Liver (tissue), 9 donors: Measurements from ENCODE around the gene HDAC8. TPM values are rescaled to one million over a fixed set of nuclear protein-coding genes. Genes with fewer than 3 reads are reported as not detected.

Source experiments
- DNase-seq: peaks from one replicate; pipeline ENCODE4 v3.0.0-alpha.2; 2017; ENCODE audit warnings: low spot score
- H3K27ac ChIP-seq, 2 donors: one replicate each; pipeline ENCODE4 v1.7.0; 2013; ENCODE audit warnings: inconsistent platforms in 2 of 2, low read length in 2 of 2, control low read depth in 1 of 2, low read depth in 1 of 2, mild to moderate bottlenecking in 1 of 2
- H3K27me3 ChIP-seq, 4 donors: one replicate each; pipeline versions ENCODE4 v1.6.1 to v1.7.0; 2013; ENCODE audit warnings: low read length in 3 of 4, inconsistent platforms in 1 of 4, mild to moderate bottlenecking in 1 of 4, moderate library complexity in 1 of 4; ENCODE audit not compliant: control insufficient read depth in 4 of 4, insufficient read depth in 4 of 4
- H3K36me3 ChIP-seq, 4 donors: one replicate each; pipeline versions ENCODE4 v1.6.1 to v1.7.0; 2013; ENCODE audit warnings: low read length in 3 of 4, mild to moderate bottlenecking in 3 of 4, low read depth in 1 of 4, moderate library complexity in 1 of 4; ENCODE audit not compliant: control insufficient read depth in 4 of 4, insufficient read depth in 3 of 4
- H3K4me1 ChIP-seq, 4 donors: one replicate each; pipeline versions ENCODE4 v1.6.1 to v1.7.0; 2013; ENCODE audit warnings: low read length in 3 of 4, mild to moderate bottlenecking in 3 of 4, moderate library complexity in 1 of 4; ENCODE audit not compliant: control insufficient read depth in 4 of 4, insufficient read depth in 4 of 4
- H3K4me3 ChIP-seq, 3 donors: one replicate each; pipeline versions ENCODE4 v1.6.1 to v1.7.0; 2013; ENCODE audit warnings: low read length in 3 of 3, control low read depth in 1 of 3, low read depth in 1 of 3, mild to moderate bottlenecking in 1 of 3
- H3K9ac ChIP-seq, 2 donors: one replicate each; pipeline ENCODE4 v1.7.0; 2013; ENCODE audit warnings: low read length in 2 of 2, mild to moderate bottlenecking in 2 of 2, moderate library complexity in 2 of 2, control low read depth in 1 of 2, low read depth in 1 of 2
- H3K9me3 ChIP-seq, 4 donors: one replicate each; pipeline versions ENCODE4 v1.6.1 to v1.7.0; 2013; ENCODE audit warnings: low read length in 3 of 4; ENCODE audit not compliant: control insufficient read depth in 4 of 4
- CTCF ChIP-seq: fragments of 150-350 bp; IDR thresholded peaks from 2 replicates; pipeline ENCODE4 v1.5.1; 2017; ENCODE audit warnings: improper control_type of control experiment, low read depth, low read length; ENCODE audit not compliant: missing input control
- EGR1 ChIP-seq, 2 donors: IDR thresholded peaks; 2 replicates each; pipeline ENCODE4 v1.6.1; 2016 to 2018; ENCODE audit warnings: antibody characterized with exemption in 2 of 2, low read depth in 2 of 2
- FOXA1 ChIP-seq: IDR thresholded peaks from 2 replicates; pipeline ENCODE4 v1.6.1; 2016; ENCODE audit warnings: antibody characterized with exemption
- FOXA2 ChIP-seq: IDR thresholded peaks from 2 replicates; pipeline ENCODE4 v1.6.1; 2016; ENCODE audit warnings: antibody characterized with exemption
- GABPA ChIP-seq, 2 donors: IDR thresholded peaks in 1 of 2; conservative IDR thresholded peaks in 1 of 2; 2 replicates each; pipeline ENCODE4 v1.6.1; 2016; ENCODE audit warnings: antibody characterized with exemption in 2 of 2, mild to moderate bottlenecking in 1 of 2, moderate library complexity in 1 of 2
- HNF4A ChIP-seq, 2 donors: conservative IDR thresholded peaks; 2 replicates each; pipeline ENCODE4 v1.6.1; 2016; ENCODE audit warnings: antibody characterized with exemption in 2 of 2, mild to moderate bottlenecking in 2 of 2
- HNF4G ChIP-seq: IDR thresholded peaks from 2 replicates; pipeline ENCODE4 v1.6.1; 2016; ENCODE audit warnings: antibody characterized with exemption
- JUND ChIP-seq, 2 donors: IDR thresholded peaks; 2 replicates each; pipeline ENCODE4 v1.6.1; 2016; ENCODE audit warnings: antibody characterized with exemption in 2 of 2
- MAX ChIP-seq: IDR thresholded peaks from 2 replicates; pipeline ENCODE4 v1.6.1; 2016; ENCODE audit warnings: antibody characterized with exemption
- NR2F2 ChIP-seq: IDR thresholded peaks from 2 replicates; pipeline ENCODE4 v1.6.1; 2016; ENCODE audit warnings: antibody characterized with exemption
- RAD21 ChIP-seq, 2 donors: IDR thresholded peaks; 2 replicates each; pipeline ENCODE4 v1.6.1; 2016; ENCODE audit warnings: antibody characterized with exemption in 2 of 2, mild to moderate bottlenecking in 2 of 2
- REST ChIP-seq: IDR thresholded peaks from 2 replicates; pipeline ENCODE4 v1.6.1; 2016; ENCODE audit warnings: antibody characterized with exemption, mild to moderate bottlenecking
- RXRA ChIP-seq, 2 donors: IDR thresholded peaks; 2 replicates each; pipeline ENCODE4 v1.6.1; 2017 to 2018; ENCODE audit warnings: antibody characterized with exemption in 2 of 2, mild to moderate bottlenecking in 1 of 2
- SP1 ChIP-seq: IDR thresholded peaks from 2 replicates; pipeline ENCODE4 v1.6.1; 2018; ENCODE audit warnings: antibody characterized with exemption, mild to moderate bottlenecking
- TAF1 ChIP-seq: conservative IDR thresholded peaks from 2 replicates; pipeline ENCODE4 v1.6.1; 2016; ENCODE audit warnings: antibody characterized with exemption, mild to moderate bottlenecking
- ZBTB33 ChIP-seq: IDR thresholded peaks from 2 replicates; pipeline ENCODE4 v1.6.1; 2016; ENCODE audit warnings: antibody characterized with exemption
- WGBS: extraction: QIAGEN DNeasy Blood & Tissue Kit; methylation state at CpG from one replicate; pipeline ENCODE4 v1.1.7; 2013; 5-methylcytosine and 5-hydroxymethylcytosine counted together
- polyA plus RNA-seq, 2 donors: library from polyadenylated mRNA; stranded (reverse) in 1 of 2; unstranded in 1 of 2; fragments of 200-250 nt in 1 of 2; fragments of >200 nt in 1 of 2; fragmentation: Nextera tagmentation in 1 of 2; extraction: Ambion mirVana in 1 of 2; gene quantifications; one replicate each; pipeline versions ENCODE4 v1.2.1 to v1.2.3, GENCODE V29; 2013 to 2015
- total RNA-seq, 2 donors: library from RNA; depleted of rRNA; stranded (reverse); fragments of >200 nt; gene quantifications; one replicate each; pipeline ENCODE4 v1.2.3, GENCODE V29; 2014
- donor health status: healthy.
- donor health status: healthy.
- donor health status: healthy.
- donor health status: healthy.
- donor health status: healthy.

The HDAC8 gene
- total and polyA plus RNA-seq, 4 donors = 11.1 to 30.4 (median 14.0) TPM

GRCh38 chrX:72314881-72315280, 257.8 kb downstream of the HDAC8 start (continued):
- TF ChIP-seq REST (no peak), RAD21 (IDR thresholded peaks at IDR 0.05) (no peak)

GRCh38 chrX:72313707-72314641, 258.7 kb downstream of the HDAC8 start:
- H3K27me3 ChIP-seq = peaks cover 0 to 3% (median 0%) of the 10 kb centered on the region in 4 donors
- no peak overlapping the region for H3K9ac ChIP-seq
- H3K36me3 ChIP-seq = no peaks in the 10 kb centered on the region
- no peak overlapping the region for H3K27ac ChIP-seq
- H3K9me3 ChIP-seq = no peaks in the 10 kb centered on the region
- WGBS = 88% methylated on average over 8 of the region's 8 CpGs
- H3K4me1 ChIP-seq = peaks cover 0 to 7% (median 5%) of the 10 kb centered on the region in 4 donors
- H3K4me3 ChIP-seq = no peak overlapping the region
- DNase-seq = no peak
- TF ChIP-seq GABPA (IDR thresholded peaks at IDR 0.05 in 1 of 2, conservative IDR thresholded peaks at IDR 0.05 in 1 of 2) = no peak

- H3K9ac ChIP-seq = no peak overlapping the region
- DNase-seq = no peak
- H3K4me1 ChIP-seq = peaks cover 4 to 17% (median 12%) of the 10 kb centered on the region in 4 donors
- H3K36me3 ChIP-seq = no peaks in the 10 kb centered on the region
- no peaks in the 10 kb centered on the region for H3K9me3 ChIP-seq
- 86% methylated on average over 14 of the region's 14 CpGs for WGBS
- no peak overlapping the region for H3K4me3 ChIP-seq
- H3K27ac ChIP-seq = no peak overlapping the region
- H3K27me3 ChIP-seq = peaks cover 0 to 11% (median 0%) of the 10 kb centered on the region in 4 donors
- TF ChIP-seq FOXA2 = no peak
- no peak for TF ChIP-seq RAD21 (IDR thresholded peaks at IDR 0.05)
- no peak for TF ChIP-seq NR2F2
- TF ChIP-seq TAF1 = no peak
- no peak for TF ChIP-seq FOXA1
- TF ChIP-seq ZBTB33 = no peak
- TF ChIP-seq MAX = no peak
- TF ChIP-seq CTCF = no peak
- TF ChIP-seq HNF4A (conservative IDR thresholded peaks at IDR 0.05) = no peak
- TF ChIP-seq EGR1 (IDR thresholded peaks at IDR 0.05; ENCODE audit: low read depth in 2 of 2) = no peak
- no peak for TF ChIP-seq HNF4G
- TF ChIP-seq JUND (IDR thresholded peaks at IDR 0.05) = no peak
- TF ChIP-seq SP1 = no peak
- no peak for TF ChIP-seq RXRA (IDR thresholded peaks at IDR 0.05)
- no peak for TF ChIP-seq GABPA (IDR thresholded peaks at IDR 0.05 in 1 of 2, conservative IDR thresholded peaks at IDR 0.05 in 1 of 2)
These were observed 260.2 kb downstream of the HDAC8 start for GRCh38 chrX:72312311-72312940.
